Measurements from ENCODE around the gene HMOX1. TPM values are rescaled to one million over a fixed set of nuclear protein-coding genes. Genes with fewer than 3 reads are reported as not detected.

The HMOX1 gene
- total and polyA plus RNA-seq, 2 donors (not counting 3 experiments of a cell fraction or from before 2014, with no cell fraction given) = 41.1 to 69.1 TPM

- CTCF ChIA-PET = no interaction called here
- Histone ChIP-seq H3K4me2 (ENCODE audit: insufficient read depth, low read length) (no peak overlapping the region), H2AFZ (ENCODE audit: low read depth, low read length) (no peak overlapping the region), H3K9me3 (replicated peaks; ENCODE audit: control insufficient read depth, insufficient read depth, low read length) (no peaks in the 10 kb centered on the region), H3K9me1 (replicated peaks; ENCODE audit: control insufficient read depth, extremely low read depth, insufficient read depth, low read length) (no peaks in the 10 kb centered on the region), H3K79me2 (ENCODE audit: control insufficient read depth, insufficient read depth, low read length) (no peaks in the 10 kb centered on the region), H3K27me3 (ENCODE audit: control insufficient read depth in 2 of 2, insufficient read depth in 2 of 2, low read length in 2 of 2) (no peaks in the 10 kb centered on the region), H3K36me3 (ENCODE audit: control insufficient read depth in 2 of 2, extremely low read depth in 1 of 2, insufficient read depth in 2 of 2, low read length in 2 of 2) (peaks cover 10 to 11% of the 10 kb centered on the region in 2 experiments), H3K4me1 (ENCODE audit: control insufficient read depth, extremely low read depth, insufficient read depth, low read length) (no peaks in the 10 kb centered on the region), H3K9ac (replicated peaks; ENCODE audit: extremely low read depth, insufficient read depth, low read length) (no peak overlapping the region), H3K27ac (ENCODE audit: insufficient read depth, low read depth, low read length) (no peak overlapping the region), H4K20me1 (replicated peaks; ENCODE audit: control insufficient read depth, extremely low read depth, insufficient read depth, low read length) (no peaks in the 10 kb centered on the region), H3K4me3 (replicated peaks in 1 of 3; ENCODE audit: insufficient read depth in 1 of 3, low read depth in 1 of 3, low read length in 3 of 3) (no peak overlapping the region)
- TF ChIP-seq, protein P1, sequence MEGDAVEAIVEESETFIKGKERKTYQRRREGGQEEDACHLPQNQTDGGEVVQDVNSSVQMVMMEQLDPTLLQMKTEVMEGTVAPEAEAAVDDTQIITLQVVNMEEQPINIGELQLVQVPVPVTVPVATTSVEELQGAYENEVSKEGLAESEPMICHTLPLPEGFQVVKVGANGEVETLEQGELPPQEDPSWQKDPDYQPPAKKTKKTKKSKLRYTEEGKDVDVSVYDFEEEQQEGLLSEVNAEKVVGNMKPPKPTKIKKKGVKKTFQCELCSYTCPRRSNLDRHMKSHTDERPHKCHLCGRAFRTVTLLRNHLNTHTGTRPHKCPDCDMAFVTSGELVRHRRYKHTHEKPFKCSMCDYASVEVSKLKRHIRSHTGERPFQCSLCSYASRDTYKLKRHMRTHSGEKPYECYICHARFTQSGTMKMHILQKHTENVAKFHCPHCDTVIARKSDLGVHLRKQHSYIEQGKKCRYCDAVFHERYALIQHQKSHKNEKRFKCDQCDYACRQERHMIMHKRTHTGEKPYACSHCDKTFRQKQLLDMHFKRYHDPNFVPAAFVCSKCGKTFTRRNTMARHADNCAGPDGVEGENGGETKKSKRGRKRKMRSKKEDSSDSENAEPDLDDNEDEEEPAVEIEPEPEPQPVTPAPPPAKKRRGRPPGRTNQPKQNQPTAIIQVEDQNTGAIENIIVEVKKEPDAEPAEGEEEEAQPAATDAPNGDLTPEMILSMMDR (IDR thresholded peaks at IDR 0.05; ENCODE audit: extremely low read depth in 1 of 2, insufficient read depth in 1 of 2, low read depth in 1 of 2, low read length in 2 of 2) = no peak
- TF ChIP-seq POLR2AphosphoS5 (IDR thresholded peaks at IDR 0.05; ENCODE audit: insufficient read depth, low read depth, low read length) (no peak), GATA2 (IDR thresholded peaks at IDR 0.05; ENCODE audit: insufficient read depth, insufficient read length, low read depth, low read length) (no peak), FOS (IDR thresholded peaks at IDR 0.05; ENCODE audit: borderline replicate concordance, insufficient read depth, low read length) (no peak), EZH2 (IDR thresholded peaks at IDR 0.05; ENCODE audit: borderline replicate concordance, low read depth, low read length, severe bottlenecking) (no peak), POLR2A (IDR thresholded peaks at IDR 0.05; ENCODE audit: low read depth, low read length) (no peak), MAX (IDR thresholded peaks at IDR 0.05; ENCODE audit: insufficient read depth, insufficient read length) (no peak), JUN (IDR thresholded peaks at IDR 0.05; ENCODE audit: borderline replicate concordance, insufficient read depth, insufficient read length, low read depth) (no peak), MYC (IDR thresholded peaks at IDR 0.05; ENCODE audit: low read depth, low read length) (no peak)
- POLR2A ChIA-PET = interaction anchor here (0.6 kb wide), 1 partner anchor 51 kb away, joined by 3 read pairs; no protein-coding TSS in a partner anchor
- intact Hi-C loops (cut with micrococcal nuclease) (no loop called here), dilution Hi-C loops (cut with MboI; ENCODE audit: extremely low pct_ligation_motif_present, low sequenced_read_pairs) (no loop called here)
- FAIRE-seq (no peak), DNase-seq (ENCODE audit: low read depth, low spot score) (no peak)
- no TSS peak for BruUV-seq (replicated peaks)
Measured at GRCh38 chr22:35413624-35414023, 32.7 kb downstream of the HMOX1 start.

Data from endothelial cell of umbilical vein (primary cell).